HG02798 (cell line): ENCODE results near the gene CRELD1.
"Not testable (repeated sequence)": the region's sequence is repeated elsewhere in the genome, so short reads cannot be mapped to it uniquely, and the experiment has no call there.

ENCODE experiments used
- ATAC-seq: cut with Tn5 transposase; IDR thresholded peaks from one replicate; pipeline ENCODE4 v1.9.1; 2021; ENCODE audit warnings: mild to moderate bottlenecking; ENCODE audit not compliant: unreplicated experiment, poor library complexity

Gene CRELD1

DNA sequence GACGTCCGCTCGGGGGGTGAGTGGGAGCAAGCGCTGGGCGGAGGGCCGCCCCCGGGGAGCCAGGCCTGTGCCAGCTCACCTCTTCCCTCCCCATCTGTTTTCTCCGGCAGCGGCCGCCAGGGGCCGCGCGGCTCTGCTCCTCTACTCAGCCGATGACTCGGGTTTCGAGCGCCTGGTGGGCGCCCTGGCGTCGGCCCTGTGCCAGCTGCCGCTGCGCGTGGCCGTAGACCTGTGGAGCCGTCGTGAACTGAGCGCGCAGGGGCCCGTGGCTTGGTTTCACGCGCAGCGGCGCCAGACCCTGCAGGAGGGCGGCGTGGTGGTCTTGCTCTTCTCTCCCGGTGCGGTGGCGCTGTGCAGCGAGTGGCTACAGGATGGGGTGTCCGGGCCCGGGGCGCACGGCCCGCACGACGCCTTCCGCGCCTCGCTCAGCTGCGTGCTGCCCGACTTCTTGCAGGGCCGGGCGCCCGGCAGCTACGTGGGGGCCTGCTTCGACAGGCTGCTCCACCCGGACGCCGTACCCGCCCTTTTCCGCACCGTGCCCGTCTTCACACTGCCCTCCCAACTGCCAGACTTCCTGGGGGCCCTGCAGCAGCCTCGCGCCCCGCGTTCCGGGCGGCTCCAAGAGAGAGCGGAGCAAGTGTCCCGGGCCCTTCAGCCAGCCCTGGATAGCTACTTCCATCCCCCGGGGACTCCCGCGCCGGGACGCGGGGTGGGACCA lies 632 bp upstream of the CRELD1 start:
- ATAC-seq = peak; percentile 70

- ATAC-seq = no peak
Measured at GRCh38 chr3:9934235-9934621, 594 bp downstream of the CRELD1 start.

- ATAC-seq = no peak
Measured at GRCh38 chr3:9934993-9935392, 1.4 kb downstream of the CRELD1 start.

DNA sequence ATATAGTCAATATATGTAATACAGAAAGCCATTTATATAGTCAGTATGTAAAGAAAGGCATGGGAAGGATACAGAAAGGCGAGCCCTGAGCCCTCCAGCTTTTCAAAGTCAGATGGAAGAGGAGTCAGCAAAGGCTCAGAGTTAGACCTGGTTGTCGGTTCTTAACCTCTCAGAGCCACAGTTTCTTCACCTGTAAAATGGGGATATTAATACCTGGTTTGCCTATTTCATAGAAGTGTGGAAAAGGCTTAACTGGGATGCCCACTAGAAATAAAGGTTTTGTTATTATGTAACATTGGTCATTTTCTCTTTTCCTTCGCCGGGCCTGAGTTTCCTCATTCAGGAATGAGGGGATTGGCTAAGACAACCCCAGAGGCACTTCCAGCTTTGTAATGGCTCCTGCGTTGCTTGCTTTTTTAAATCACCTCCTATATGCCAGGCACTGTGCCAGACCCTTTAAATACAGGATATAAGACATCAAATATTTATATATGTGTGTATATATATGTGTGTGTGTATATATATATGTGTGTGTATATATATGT lies 2.4 kb downstream of the CRELD1 start:
- no peak for ATAC-seq

GRCh38 chr3:9937486-9938238 lies 4.0 kb downstream of the CRELD1 start:
- ATAC-seq = no peak

- no peak for ATAC-seq
Measured at GRCh38 chr3:9938966-9939365, 5.3 kb downstream of the CRELD1 start.

- not testable (repeated sequence) for ATAC-seq
Measured at GRCh38 chr3:9939906-9940305, 6.3 kb downstream of the CRELD1 start.

- no peak for ATAC-seq
Measured at GRCh38 chr3:9940746-9941145, 7.1 kb downstream of the CRELD1 start.

DNA sequence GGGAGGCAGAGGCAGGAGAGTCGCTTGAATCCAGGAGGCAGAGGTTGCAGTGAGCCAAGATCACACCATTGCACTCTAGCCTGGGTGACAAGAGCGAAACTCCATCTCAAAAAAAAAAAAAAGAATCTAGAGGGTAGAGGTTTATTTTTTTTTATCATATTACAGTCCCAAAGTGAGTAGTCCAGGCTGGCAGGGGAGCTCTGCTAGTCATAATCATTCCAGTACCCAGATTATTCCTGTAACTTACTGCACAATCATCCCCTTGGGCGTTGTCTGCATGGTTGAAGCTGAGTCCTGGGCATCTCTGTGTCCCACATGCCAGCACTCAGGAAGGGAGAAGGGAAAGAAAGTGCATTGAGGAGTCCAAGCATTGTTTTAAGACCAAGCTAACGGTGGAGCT lies 8.5 kb downstream of the CRELD1 start:
- ATAC-seq = no peak

GRCh38 chr3:9942934-9943690 lies 9.5 kb downstream of the CRELD1 start:
- no peak for ATAC-seq

DNA sequence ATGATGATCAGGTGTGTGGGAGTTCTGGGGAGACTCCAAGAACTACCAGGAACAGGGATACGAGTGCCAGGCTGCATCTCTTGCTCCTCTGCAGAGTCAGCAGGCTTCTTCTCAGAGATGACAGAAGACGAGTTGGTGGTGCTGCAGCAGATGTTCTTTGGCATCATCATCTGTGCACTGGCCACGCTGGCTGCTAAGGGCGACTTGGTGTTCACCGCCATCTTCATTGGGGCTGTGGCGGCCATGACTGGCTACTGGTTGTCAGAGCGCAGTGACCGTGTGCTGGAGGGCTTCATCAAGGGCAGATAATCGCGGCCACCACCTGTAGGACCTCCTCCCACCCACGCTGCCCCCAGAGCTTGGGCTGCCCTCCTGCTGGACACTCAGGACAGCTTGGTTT lies 10.6 kb downstream of the CRELD1 start:
- ATAC-seq = no peak

DNA sequence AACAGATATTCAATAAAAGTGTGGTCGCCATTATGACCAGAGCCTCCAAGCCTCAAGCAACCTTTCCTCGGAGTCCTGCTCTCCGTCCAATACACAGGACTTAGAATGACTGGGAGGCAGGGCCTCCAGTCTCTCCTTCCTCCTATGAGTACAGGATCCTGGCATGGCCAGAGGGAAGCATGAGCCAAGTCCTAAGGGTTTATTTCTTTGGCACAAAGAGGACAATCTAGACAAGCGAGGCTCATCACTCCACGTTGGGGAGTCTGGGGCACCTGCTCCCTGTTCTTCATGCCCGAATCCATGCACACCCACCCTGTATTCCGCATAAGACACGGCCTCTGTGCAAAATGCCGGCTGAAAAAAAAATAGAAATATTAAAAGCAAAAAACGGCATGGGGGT lies 11.7 kb downstream of the CRELD1 start:
- no peak for ATAC-seq

DNA sequence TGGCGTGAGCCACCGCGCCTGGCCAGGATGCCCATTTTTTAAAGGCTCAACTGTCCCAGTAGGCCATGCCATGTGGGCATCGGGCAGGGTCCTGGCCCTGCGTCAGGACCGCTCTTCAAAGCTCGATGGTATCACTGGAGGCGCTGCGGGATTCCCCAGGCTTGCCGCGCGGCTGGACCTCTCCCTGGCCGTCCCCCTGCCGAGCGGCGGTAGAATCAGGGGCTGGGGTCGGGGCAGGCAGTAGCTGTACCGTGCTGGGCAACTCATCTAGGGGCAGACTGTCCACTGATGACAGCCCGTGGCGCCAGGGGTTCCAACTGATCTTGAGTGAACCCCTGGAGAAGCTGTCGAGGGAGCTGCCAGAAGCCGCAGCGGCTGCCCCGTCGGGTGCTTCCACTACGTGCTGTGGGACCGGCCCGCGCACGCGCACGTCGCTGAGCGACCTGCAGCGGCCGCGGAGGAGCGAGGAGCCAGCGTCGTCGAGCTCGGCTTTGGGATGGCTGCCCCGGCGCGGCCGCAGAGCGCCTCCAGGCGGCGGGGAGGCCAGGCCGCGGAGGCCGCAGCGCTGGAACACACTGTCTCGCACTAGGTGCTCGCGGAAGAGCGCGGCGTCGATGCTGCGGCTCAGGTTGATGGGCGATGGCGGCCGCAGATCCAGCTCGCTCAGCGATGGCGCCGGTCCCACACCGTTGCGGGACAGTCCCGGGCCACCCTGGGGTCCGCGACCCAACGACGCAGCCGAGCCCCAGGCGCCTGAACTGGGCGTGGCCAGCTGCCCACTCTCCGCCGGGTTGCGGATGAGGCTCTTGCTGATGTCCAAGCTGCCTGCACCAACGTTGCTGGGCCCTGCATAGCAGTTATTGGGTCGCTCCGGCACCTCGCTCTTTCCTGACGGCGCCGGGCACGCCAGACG lies 12.7 kb downstream of the CRELD1 start:
- peak; percentile 59 for ATAC-seq

DNA sequence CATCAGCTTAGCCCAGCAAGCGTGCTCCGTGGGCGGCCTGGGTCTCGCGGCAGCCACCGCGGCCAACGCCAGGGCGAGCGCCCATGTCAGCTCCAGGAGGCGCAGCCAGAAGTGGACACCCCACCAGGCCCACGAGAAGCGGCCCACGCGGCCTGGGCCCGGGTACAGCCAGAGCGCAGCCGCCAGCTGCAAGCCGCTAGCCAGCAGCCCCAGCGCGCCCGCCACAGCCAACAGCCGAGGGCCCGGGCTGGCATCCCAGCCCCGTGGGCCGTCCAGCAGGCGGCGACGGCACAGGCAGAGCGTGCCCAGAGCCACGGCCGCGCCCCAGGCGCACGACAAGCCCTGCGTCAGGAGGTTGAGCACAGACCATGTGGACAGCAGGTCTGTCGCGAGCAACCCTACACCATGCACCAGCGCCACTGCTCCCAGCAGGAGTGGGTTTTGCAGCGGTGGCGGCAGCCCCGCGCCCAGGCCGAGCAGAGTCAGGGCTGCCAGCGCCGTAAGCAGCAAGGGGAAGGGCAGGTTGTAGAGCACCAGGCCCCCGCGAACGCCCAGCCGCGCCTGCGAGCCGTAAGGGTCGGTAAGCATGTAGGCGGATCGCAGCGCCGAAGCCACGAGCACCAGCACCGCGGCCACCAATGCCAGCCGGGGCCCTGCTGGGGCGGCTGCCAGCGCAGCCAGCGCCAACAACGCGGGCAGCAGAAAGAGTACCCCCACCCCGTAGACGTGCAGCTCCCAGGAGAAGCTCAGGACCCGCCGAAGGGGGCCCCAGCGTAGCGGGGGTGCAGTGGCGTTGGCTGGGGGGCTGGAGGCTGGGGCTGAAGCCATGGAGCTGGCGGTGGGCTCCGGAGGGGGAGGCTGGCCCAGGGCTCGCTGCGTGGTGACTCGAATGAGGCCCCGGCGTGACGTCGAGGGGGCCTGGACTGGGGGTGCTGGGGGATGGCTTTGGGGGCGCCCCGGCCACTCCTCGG lies 13.7 kb downstream of the CRELD1 start:
- ATAC-seq = no peak

- no peak for ATAC-seq
Measured at GRCh38 chr3:9948586-9948985, 15.0 kb downstream of the CRELD1 start.

DNA sequence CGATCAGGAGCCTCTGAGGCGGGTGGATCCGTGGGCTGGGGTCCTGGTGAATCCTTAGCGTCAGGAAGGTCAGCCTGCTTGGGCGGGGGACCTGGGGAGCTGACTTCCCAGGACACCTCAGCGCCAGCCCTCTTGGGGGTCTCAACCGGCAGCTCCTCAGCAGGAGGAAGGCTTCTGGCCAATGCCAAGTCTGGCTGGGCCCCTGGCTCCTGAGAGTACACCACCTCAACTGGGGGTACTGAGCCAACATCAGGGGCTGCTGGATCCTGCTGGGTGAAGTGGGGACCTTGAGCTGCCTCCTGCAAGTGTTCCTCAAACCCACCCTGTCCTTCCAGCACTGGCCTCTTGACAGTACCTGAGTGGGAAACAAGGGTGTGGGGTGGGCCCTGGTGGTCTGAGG lies 15.5 kb downstream of the CRELD1 start:
- ATAC-seq = no peak

DNA sequence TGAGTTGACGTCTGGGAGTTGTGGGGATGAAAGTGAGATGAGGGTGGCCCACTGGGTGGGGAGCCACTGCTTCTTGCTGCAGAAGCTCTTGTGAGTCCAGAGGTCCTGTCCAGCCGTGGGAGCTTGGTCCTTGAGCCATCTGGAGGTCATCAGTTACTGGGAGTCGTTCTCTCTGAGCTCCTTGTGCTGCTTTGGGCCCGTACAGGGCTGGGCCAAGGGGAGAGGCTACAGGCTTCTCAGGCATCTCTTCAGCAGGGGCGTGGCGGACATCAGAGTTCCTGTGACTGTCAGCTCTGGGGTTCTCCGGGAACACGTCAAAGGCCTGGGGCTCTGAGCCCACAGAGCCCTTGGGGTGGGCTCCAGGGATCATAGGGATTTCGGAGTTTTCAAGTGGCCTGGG lies 16.0 kb downstream of the CRELD1 start:
- ATAC-seq = no peak

DNA sequence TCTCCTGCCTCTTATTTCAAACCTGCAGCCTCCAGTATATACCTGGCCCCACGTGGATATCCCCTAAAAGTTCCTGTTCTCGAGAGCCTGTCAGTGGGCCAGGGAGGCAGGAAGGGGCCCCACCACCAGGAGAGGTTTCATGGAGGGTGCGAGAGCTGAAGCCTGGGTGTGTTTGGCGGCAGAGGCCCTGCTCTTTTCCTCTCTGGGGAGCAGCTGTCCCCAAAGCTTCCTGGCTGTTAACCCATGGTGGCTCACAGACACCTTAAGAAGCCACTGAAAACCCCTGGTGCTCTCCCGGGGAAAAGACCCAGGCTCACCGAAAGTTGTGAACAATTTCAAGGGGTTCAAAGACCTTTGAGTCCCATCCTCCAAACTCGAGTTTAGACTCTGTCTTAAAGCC lies 17.5 kb downstream of the CRELD1 start:
- no peak for ATAC-seq

DNA sequence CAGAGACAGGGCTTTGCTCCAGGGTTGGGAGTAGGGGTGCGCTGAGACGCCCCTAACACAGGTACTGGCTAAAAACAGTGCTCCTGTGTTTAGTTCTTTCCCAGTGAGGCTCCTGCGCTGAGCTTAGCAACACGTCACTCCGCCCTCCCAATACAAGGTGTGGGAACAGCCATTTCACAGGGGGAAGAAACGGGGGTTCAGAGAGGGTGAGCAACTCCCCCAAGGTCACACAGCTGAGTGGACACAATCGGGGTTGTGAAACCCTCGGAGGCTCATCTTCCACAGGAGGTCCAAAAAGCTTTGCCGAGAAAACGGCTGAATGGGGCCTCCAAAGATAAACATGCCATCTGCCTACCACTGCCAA lies 17.9 kb downstream of the CRELD1 start:
- ATAC-seq = no peak
